Activated CD4-positive, CD25-positive, alpha-beta regulatory T cell treated with anti-CD3 and anti-CD28 coated beads, Interleukin-2, amount 50 U/mL, for 24 hours (primary cell): ENCODE measurements around the gene CANX.
A peak's percentile ranks its signal among the peaks of the same experiment; 100 is the strongest.
"Not testable (repeated sequence)": the region's sequence is repeated elsewhere in the genome, so short reads cannot be mapped to it uniquely, and the experiment has no call there.

ENCODE experiments used
- ATAC-seq, 2 donors: fragments of 150-1000 bp; cut with Tn5 transposase; one replicate each; pipeline ENCODE4 v1.10.0; 2021; ENCODE audit warnings: mild to moderate bottlenecking in 1 of 2, moderate library complexity in 1 of 2

Gene CANX, protein sequence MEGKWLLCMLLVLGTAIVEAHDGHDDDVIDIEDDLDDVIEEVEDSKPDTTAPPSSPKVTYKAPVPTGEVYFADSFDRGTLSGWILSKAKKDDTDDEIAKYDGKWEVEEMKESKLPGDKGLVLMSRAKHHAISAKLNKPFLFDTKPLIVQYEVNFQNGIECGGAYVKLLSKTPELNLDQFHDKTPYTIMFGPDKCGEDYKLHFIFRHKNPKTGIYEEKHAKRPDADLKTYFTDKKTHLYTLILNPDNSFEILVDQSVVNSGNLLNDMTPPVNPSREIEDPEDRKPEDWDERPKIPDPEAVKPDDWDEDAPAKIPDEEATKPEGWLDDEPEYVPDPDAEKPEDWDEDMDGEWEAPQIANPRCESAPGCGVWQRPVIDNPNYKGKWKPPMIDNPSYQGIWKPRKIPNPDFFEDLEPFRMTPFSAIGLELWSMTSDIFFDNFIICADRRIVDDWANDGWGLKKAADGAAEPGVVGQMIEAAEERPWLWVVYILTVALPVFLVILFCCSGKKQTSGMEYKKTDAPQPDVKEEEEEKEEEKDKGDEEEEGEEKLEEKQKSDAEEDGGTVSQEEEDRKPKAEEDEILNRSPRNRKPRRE

DNA sequence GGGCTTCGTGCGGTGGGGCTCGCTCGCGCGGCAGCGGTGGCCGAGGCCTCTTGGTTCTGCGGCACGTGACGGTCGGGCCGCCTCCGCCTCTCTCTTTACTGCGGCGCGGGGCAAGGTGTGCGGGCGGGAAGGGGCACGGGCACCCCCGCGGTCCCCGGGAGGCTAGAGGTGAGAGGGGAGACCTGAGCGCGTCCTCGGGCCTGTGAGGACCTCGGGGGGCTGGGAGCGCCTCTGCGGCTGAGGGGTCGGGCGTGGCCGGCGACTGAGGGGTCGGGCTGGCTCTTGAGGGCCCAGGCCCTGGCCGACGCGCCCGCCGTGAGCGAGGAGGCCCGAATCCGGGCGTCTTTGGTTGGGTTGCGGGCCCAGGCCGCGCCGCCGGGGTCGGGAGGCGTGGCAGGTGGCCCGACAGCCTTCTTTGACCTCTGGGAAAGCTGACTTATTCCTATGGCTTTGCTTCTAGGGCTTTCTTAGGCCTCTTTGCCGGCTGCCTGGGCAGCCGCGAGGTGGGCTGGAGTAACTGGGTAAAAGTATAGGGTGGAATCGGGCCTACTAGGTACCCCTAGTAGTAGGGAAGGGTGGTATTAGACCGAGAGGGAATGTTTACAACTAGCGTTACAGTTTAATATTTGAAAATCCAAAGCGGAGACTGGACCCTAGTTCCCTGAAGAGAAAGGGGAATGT is at the start of gene CANX:
Gene CANX (plus strand): TSS at position 33 of the 681 bp plus-strand sequence. CDS start 6,715 bp downstream, outside the sequence.
- ATAC-seq, result no peak

DNA sequence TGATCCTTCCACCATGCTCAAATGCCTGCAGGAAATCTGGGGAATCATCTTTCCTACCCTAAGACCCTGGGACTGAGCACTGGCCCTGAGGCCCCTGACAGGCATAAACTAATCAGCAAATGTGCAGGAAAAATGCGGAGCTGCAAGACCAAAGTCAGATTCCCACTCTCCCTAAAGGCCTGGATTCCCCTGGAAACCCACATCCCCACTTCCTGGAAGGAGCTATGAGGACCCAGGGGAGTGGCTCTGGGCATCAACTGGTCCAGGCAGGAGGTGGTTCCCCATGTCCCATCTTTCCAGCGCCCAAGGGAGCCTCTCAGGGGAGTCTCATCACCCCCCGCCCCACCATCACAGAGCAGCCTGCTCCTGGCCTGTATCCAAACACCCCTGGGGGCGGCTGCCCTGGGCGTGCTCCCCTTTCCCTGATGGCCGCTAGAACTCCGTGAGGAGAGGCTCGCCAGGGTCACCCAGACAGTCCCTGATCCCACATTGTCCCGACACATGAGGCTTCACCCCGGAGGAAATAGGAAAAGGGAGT is 49.5 kb upstream of the CANX start:
- not testable (repeated sequence) for ATAC-seq

DNA sequence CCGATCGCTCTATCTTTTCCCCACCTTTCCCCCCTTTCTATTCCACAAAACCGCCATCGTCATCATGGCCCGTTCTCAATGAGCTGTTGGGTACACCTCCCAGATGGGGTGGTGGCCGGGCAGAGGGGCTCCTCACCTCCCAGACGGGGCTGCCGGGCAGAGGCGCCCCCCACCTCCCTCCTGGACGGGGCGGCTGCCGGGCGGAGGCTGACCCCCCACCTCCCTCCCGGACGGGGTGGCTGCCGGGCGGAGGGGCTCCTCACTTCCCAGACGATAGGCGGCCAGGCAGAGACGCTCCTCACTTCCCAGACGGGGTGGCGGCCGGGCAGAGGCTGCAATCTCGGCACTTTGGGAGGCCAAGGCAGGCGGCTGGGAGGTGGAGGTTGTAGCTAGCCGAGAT is 48.5 kb upstream of the CANX start:
- not testable (repeated sequence) for ATAC-seq

DNA sequence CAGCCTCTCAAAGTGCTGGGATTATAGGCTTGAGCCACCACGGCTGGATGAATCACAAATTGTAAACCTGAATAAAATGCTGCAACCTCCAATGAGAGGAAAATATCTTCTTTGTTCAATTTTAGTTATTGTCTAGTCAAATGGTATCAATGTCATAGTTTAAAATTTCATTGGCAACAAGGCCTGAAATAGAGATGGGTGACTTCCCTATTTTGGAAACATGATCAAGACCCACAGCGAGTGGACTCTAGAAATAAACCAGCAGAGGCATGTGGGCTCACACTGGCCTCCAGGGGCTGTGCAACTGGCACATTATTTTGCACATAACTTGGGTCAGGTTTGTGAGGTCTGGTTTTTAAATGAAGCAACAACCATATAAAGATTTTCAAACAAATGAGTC is 45.6 kb upstream of the CANX start:
- not testable (repeated sequence) for ATAC-seq

DNA sequence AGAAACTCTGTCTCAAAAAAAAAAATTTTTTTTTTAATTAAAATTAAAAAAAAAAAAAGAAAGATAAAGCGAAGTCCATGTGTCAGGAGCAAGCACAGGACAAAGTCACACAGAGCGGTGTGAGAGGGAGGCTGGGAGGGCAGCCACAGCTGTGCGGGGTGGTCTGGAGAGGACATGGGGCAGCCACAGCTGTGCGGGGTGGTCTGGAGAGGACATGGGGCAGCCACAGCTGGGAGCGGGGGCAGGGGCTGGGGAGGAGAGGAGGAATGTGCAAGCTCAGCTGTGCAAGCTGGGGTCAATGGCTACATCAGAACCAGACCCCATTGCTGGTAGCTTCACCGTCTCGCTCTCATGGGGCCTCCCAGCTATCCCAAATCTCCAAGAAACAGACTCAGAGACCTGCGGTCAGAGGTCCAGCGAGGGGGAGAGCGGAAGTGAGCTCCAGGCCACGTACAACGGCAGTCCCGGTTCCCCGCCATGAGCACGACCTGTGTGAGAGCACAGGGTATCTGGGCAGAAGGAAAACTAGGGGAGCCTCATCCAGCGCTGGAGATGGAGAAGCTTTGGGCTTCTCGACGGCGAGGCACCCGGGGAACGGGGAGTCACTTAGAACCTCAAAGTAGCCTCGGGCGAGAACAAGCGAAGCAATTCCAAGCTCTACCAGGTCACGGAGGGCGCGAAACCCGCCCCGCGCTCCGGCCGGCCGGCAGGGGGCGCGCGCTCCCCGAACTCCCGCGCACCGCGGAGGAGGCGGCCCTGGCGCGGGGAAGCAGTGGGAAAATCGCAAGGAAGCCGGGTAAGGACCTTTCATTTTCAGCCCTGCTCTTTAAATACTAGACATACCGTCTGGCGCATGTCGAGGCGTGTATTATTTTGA is 41.2 kb upstream of the CANX start:
- ATAC-seq, result peak; percentile 96

DNA sequence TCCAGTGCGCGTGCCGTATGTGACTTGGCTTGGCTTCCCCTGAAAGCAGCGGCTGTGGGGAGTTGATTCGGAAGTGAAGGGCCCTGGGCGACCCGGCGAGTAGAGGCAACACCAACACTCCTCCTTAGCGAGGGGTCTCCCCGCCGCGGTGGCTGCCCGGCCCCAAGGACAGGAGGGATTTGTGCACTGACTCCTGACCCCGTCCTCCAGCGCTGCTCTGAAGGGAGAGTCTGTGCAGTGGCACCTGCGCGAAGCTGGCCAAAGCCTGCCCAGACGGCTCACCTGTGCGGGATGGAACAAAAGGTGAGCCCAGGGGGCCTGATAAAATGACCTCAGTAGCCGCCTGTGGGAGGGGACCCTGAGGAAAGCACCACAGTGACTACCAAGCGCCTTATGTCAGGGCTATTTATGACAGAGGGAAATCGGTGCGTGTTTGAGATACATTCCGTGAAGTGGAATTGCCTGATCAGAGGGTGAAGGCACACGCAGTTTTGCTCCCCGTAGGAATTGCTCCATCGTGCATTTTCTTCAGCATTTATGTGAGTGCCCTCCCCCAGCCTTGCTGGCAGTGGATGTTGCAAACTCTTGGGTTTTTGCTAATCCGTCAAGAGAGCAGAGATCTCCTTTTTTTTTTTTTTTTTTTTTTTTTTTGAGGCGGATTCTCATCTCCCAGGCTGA is 40.4 kb upstream of the CANX start:
- peak; percentile 65 to 68 for ATAC-seq

DNA sequence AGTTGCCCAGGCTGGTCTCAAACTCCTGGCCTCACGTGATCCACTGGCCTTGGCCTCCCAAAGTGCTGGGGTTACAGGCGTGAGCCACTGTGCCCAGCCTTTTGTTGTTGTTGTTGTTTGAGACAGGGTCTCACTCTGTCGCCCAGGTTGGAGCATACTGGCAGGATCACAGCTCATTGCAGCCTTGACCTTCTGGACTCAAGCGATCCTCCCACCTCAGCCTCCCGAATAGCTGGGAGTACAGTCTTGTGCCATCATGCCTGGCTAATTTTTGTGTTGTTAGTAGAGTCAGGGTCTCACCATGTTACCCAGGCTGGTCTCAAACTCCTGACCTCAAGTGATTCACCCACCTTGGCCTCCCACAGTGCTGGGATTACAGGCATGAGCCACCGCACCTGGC is 37.1 kb upstream of the CANX start:
- not testable (repeated sequence) for ATAC-seq

DNA sequence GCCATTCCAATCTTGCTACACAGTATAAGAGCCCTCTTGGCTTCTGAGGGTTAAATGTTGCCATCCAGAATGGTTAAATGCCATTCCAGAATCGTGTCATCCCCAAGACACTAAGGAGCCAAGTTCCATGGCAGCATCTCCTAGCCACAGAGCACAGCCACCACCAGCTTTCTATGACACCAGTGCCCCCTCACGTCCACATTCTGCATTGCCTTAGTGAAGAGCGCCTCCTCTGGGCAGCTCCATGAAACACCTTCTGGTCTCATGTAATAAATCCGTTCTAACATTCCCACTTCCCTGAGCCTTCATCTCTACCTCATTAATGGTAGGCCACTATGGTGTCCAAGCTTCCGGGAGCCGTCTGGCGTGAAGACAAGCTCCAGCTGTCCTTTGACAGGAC is 30.4 kb upstream of the CANX start:
- no peak for ATAC-seq

DNA sequence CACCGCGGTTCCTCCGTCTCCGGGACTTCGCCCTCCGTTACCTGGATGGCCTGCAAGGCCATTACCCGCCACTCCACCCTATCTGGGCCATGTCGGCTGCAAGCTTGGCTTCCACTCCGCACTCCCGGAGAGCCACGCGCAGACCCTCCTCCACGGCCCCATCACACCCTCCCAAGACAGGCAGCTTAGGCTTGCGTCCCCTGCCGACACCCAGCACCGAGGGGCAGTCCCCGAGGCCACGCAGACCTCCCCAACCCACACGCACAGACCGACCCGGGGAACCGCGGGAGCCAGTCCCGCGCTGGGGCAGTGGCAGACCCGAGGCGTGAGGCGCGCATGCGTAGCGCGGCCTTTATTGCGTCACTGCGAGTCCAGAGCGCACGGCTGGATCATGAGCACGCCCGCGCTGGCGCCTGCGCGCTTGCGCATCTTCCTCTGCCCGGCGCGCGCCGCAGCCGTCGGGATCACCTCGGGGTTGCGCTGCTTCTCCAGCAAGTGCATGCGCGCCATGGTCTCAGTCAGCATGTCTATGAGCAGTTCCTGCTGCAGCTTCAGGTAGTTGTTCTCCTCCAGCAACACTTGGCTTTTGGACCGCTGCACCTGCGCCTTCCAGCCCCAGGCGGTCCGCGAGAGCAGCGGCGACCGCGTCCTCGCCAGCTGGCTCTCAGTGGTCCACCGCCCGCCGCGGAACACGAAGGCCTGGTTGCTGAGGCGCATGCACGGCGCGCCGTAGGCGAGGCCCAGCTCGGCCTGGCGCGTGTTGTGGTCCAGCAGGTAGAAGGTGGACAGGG is 20.3 kb upstream of the CANX start:
- ATAC-seq, result peak; percentile 93

DNA sequence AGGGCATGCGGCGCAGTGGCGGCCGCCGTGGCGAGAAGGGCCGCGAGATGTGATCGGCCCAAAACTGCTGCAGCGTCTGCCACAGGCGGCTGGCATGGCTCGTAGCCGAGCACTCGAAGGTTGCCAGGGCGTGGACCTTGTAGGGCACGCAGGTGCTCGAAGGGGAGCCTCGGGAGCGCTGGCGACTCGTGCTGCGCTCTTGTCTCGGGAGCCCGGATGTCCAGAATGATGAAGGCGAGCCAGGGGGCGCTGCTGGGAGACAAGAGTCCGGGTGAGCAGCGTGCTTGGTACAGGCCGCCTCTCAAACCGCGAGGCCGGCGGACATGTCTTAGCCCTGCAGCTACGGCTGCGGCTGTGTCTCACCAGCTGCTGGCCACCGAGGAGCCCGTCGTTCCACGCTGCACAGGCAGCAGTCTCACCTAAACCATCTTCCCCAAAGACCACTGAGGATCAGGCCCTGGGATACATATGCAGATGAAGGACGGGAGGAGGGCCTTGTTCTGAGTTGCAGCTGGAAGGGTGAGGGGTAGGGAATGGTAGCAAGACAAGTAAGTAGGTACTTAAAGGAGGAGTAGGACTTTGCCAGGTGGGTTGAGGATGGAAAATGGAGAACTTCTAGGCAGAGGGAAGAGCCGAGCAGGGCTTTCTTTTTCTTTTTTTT is 19.6 kb upstream of the CANX start:
- ATAC-seq, result peak; percentile 29 to 30

DNA sequence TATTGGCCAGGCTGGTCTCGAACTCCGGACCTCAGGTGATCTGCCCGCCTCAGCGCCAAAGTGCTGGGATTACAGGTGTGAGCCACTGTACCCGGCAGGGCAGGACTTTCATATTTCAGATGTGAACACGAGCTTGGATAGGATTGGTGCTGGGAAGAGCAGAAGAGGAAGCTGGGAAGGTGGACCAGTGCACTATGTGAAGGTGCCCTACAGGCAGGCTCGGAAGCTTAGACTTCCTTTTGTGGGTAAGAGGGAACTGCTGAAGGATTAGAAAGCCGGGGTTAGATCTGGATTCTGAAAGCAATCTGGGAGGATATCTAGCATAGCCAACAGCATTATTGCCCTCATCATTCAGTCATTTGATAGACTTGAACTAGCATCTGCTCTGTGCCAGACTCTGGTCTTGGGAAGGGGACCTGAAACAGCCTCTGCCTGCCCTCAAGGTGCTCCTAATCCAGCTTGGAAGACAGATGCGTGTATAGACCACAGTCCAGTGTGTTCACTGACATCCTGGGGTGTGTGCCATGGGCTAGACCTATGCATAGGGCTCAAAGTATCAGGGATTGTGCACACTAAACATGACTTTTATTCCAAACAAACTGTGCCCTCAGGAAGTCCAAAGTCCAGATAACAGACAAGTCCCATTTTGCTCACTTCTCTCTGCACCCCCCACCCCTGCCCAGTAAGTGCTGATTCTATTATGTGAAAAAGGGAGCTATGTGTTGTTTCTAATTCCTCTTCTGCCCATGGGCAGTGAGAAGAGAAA is 18.6 kb upstream of the CANX start:
- no peak for ATAC-seq

DNA sequence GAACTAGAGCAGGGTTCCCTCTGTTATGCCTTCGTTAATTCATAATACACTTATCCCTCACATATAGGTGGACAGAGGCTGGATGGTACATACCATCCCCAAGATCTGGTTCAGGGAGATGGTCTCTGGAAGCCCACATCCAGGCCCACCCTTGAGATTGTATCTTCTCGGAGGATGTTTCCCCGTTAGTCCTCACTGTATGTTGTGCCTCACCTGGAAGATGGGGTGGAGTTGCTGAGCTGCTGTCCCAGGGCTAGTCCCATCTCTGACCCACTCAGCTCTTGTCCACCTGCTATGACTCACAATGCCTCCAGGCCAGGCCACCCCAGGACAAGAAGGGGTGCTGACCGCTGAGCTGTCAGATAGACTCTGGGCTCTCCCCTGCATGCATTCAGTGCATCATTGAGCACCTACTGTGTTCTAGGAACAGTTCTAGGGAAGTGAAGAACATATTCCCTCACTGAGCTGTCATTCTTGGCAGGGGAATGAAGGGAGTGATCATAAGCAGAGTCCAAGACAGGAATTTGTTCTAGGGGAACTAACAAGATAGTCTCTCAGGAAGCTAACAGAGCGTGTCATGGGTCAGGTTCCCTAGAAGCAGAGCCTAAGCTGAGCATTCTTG is 17.9 kb upstream of the CANX start, which contains the start of gene CBY3:
Gene CBY3 (minus strand): TSS at position 255 of the 622 bp plus-strand sequence. CDS start 116 bp downstream, at position 139.
- no peak for ATAC-seq

DNA sequence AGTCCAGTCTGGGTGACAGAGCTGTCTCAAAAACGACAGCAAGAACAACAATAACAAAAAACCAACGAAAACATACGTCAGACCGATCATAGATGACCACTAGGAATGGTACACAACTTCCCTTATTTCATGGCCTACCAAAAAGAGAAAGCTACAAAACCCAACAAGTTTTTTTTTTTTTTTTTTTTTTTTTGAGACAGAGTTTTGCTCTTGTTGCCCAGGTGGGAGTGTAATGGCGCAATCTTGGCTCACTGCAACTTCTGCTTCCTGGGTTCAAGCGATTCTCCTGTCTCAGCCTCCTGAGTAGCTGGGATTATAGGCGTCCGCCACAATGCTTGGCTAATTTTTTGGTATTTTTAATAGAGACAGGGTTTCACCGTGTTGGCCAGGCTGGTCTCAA is 9.6 kb upstream of the CANX start:
- not testable (repeated sequence) for ATAC-seq

DNA sequence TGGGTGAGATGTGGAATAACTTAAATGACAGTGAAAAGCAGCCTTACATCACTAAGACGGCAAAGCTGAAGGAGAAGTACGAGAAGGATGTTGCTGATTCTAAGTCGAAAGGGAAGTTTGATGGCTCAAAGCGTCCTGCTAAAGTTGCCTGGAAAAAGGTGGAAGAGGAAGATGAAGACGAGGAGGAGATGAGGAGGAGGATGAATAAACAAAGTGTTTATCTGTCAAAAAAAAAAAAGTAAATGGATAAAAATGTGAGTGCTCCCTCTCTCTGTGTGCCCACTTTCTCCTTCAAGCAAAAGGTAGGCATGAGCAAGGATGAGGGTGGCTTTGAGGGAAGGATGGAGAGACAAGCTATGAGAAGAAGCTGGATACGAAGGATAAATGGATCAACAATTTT is 4.2 kb upstream of the CANX start:
- ATAC-seq, result no peak

DNA sequence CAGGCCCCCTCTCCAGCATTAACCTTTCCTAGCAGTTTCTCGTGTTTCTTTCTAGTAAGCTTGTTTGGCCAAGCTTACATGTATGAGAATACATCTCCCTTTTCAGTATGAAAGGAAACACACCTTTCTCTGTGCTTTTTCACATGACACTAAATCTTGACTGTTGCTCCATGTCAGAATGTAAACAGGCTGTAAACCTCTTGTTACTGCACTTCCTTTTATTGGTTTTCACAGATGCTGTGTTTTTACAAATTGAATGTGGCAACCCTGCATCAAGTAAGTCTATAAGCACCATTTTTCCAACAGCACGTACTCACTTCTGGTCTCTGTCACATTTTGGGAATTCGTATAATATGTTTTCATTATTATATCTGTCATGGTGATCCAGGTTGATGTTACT is 2.2 kb upstream of the CANX start:
- no peak for ATAC-seq

DNA sequence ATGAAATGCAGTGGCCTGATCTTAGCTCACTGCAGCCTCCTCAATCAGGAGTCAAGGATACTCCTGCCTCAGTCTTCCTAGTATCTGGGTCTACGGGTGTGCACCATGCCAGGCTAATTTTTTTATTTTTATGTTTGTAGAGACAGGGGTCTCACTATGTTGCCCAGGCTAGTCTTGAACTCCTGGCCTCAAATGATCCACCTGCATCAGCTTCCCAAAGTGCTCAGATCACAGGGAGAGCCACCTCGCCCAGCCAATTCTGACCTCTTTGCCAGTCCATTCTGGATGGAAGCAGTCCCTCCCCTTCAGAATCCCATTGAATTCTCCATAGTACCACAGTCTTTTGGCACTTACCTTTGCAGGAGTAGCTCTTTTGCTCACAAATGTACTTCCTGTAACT is 1.7 kb upstream of the CANX start:
- ATAC-seq, result no peak

DNA sequence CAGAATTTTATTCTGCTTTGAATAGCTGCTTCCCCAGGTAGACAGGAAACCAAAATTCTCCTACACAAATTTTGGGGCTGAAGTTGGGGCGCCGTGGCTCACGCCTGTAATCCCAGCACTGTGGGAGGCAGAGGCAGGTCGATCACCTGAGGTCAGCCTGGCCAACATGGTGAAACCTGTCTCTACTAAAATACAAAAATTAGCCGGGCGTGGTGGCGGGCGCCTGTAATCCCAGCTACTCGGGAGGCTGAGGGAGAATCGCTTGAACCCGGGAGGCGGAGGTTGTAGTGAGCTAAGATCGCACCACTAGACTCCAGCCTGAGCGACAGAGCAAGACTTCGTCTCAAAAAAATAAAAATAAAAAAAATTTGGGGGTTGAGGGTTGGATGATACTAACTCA is 1.2 kb upstream of the CANX start:
- ATAC-seq, result not testable (repeated sequence)

DNA sequence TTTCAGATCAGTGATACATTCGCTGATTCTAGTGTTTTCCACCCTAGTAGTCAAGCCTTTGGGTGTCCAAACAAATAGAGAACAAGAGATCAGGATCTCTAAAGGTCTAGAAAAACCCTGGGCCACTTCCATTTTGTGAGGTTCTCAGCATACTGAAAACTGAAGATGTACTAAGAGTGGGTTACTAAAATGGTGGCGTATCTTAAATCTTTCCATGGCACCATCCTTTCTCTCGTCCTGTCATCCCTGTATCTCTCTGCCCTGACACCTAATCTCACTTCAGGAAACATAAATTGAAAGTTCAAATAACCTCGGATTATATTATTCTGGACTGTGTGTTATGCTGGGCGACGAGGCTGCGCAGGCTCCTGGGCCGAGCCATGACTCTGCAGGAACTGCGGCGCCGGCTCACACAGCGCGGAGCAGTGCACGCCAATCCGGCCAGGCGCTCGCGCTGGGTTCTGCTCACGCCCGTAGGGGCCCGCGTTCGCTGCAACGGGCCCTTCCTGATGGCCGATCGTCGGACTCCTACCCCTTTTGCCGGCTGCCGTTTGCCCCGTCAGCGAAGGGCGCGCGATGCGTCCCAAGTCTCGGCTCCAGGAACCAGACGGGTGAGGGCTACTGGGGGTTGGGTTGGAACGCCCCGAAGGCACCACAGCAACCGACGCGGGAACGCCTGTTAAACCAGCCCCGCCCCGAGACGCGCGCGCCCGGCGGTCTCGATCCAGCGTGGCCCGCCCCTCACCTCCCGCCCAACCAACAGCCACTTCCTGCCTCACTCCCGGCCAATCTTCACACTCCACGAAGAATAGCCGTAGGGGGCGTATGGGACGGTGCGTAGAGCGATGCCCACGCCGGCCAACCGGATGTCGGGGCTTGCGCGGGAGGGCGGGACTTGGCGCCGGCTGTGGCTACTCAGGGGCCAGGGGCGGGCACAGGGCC is 503 bp upstream of the CANX start:
- ATAC-seq, result peak; percentile 87 to 90
